OCI-LY1 (cell line): ENCODE results near the gene FCGBP.

Experiments used
- H2AFZ ChIP-seq: fragments of 200-600 bp; sonication (generic), shearing (Covaris generic); 2 replicates; pipeline ENCODE4 v1.6.0; 2014; ENCODE audit warnings: antibody characterized with exemption, mild to moderate bottlenecking, low read length
- H3F3A ChIP-seq: fragments of 200-600 bp; sonication (generic), shearing (Covaris generic); 2 replicates; pipeline ENCODE4 v1.6.0; 2014; ENCODE audit warnings: mild to moderate bottlenecking, antibody characterized with exemption, low read length, moderate library complexity; ENCODE audit not compliant: insufficient read depth
- H3K27ac ChIP-seq: fragments of 200-600 bp; sonication (generic); 2 replicates; pipeline ENCODE4 v1.5.1; 2014; ENCODE audit warnings: low read length, mixed run types, mild to moderate bottlenecking, low read depth; ENCODE audit not compliant: poor library complexity, severe bottlenecking
- H3K27me3 ChIP-seq: fragments of 200-600 bp; sonication (generic); 2 replicates; pipeline ENCODE4 v1.6.0; 2014; ENCODE audit warnings: antibody characterized with exemption, mild to moderate bottlenecking, low read length, moderate library complexity; ENCODE audit not compliant: insufficient read depth
- H3K36me3 ChIP-seq: fragments of 200-600 bp; sonication (generic); 2 replicates; pipeline ENCODE4 v1.6.1; 2014; ENCODE audit warnings: mild to moderate bottlenecking, antibody characterized with exemption, low read length, moderate library complexity, mixed read lengths; ENCODE audit not compliant: insufficient read depth
- H3K4me1 ChIP-seq: fragments of 200-600 bp; sonication (generic); 2 replicates; pipeline ENCODE4 v1.5.1; 2014; ENCODE audit warnings: mild to moderate bottlenecking, low read length, moderate library complexity; ENCODE audit not compliant: insufficient read depth, severe bottlenecking
- H3K4me2 ChIP-seq: fragments of 200-600 bp; sonication (generic), shearing (Covaris generic); 2 replicates; pipeline ENCODE4 v1.6.1; 2014; ENCODE audit warnings: low read length
- H3K4me3 ChIP-seq: fragments of 200-600 bp; sonication (generic); 2 replicates; pipeline ENCODE4 v1.5.1; 2014; ENCODE audit warnings: low read length, low read depth, mild to moderate bottlenecking, mixed read lengths; ENCODE audit not compliant: poor library complexity, severe bottlenecking
- H3K79me2 ChIP-seq: fragments of 200-600 bp; shearing (Covaris generic); 2 replicates; pipeline ENCODE4 v1.6.1; 2016; ENCODE audit warnings: mixed run types, low read length, mixed read lengths; ENCODE audit not compliant: insufficient read depth
- H3K9ac ChIP-seq: fragments of 200-600 bp; sonication (generic), shearing (Covaris generic); 2 replicates; pipeline ENCODE4 v1.6.1; 2014; ENCODE audit warnings: mild to moderate bottlenecking, low read length, mixed read lengths
- H3K9me2 ChIP-seq: fragments of 200-600 bp; sonication (generic), shearing (Covaris generic); 2 replicates; pipeline ENCODE4 v1.6.1; 2014; ENCODE audit warnings: low read depth, mild to moderate bottlenecking, low read length, mixed read lengths
- H3K9me3 ChIP-seq: fragments of 200-600 bp; shearing (Covaris generic); 2 replicates; pipeline ENCODE4 v1.6.1; 2014; ENCODE audit warnings: low read length, mixed read lengths
- H4K20me1 ChIP-seq: fragments of 200-600 bp; sonication (generic), shearing (Covaris generic); 2 replicates; pipeline ENCODE4 v1.6.0; 2016; ENCODE audit warnings: mild to moderate bottlenecking, low read length; ENCODE audit not compliant: insufficient read depth
- CTCF ChIP-seq: fragments of 200-600 bp; sonication (generic), shearing (Covaris generic); IDR thresholded peaks from 2 replicates; pipeline ENCODE4 v1.5.1; 2017; ENCODE audit warnings: mild to moderate bottlenecking, antibody characterized with exemption, low read length, moderate library complexity, mixed read lengths
- EZH2 ChIP-seq: fragments of 200-600 bp; sonication (generic), shearing (Covaris generic); IDR thresholded peaks from 2 replicates; pipeline ENCODE4 v1.8.0; 2017; ENCODE audit warnings: borderline replicate concordance, mixed run types, mild to moderate bottlenecking, antibody characterized with exemption, low read length, moderate library complexity, mixed read lengths

FCGBP gene

GRCh38 chr19:39916851-39917396, 17.5 kb downstream of the FCGBP start:
- H3K4me1 ChIP-seq: no peaks in the 10 kb centered on the region
- H3K79me2 ChIP-seq: no peaks in the 10 kb centered on the region
- no peak overlapping the region for H2AFZ ChIP-seq
- H3K27me3 ChIP-seq: no peaks in the 10 kb centered on the region
- H3K9ac ChIP-seq: no peak overlapping the region
- TF ChIP-seq CTCF (no peak), EZH2 (no peak)
- H3K4me3 ChIP-seq: no peak overlapping the region
- peaks cover 66% of the 10 kb centered on the region for H3K36me3 ChIP-seq
- no peak overlapping the region for H3K27ac ChIP-seq
- no peaks in the 10 kb centered on the region for H3K9me3 ChIP-seq
- H3K9me2 ChIP-seq: no peaks in the 10 kb centered on the region
- H4K20me1 ChIP-seq: no peaks in the 10 kb centered on the region
- H3F3A ChIP-seq: no peaks in the 10 kb centered on the region
- no peak overlapping the region for H3K4me2 ChIP-seq

GRCh38 chr19:39916236-39916635, 18.2 kb downstream of the FCGBP start:
- Histone ChIP-seq H3K9ac (no peak overlapping the region), H3K4me1 (no peaks in the 10 kb centered on the region)

GRCh38 chr19:39915848-39916215, 18.6 kb downstream of the FCGBP start:
- H3F3A ChIP-seq: no peaks in the 10 kb centered on the region
- H4K20me1 ChIP-seq: no peaks in the 10 kb centered on the region
- no peaks in the 10 kb centered on the region for H3K79me2 ChIP-seq
- TF ChIP-seq CTCF (no peak), EZH2 (no peak)
- no peak overlapping the region for H3K27ac ChIP-seq
- no peak overlapping the region for H3K4me3 ChIP-seq
- no peak overlapping the region for H3K9ac ChIP-seq
- H3K4me1 ChIP-seq: no peaks in the 10 kb centered on the region
- no peak overlapping the region for H3K4me2 ChIP-seq
- H3K9me3 ChIP-seq: no peaks in the 10 kb centered on the region
- H3K9me2 ChIP-seq: no peaks in the 10 kb centered on the region
- no peak overlapping the region for H2AFZ ChIP-seq
- H3K27me3 ChIP-seq: no peaks in the 10 kb centered on the region
- H3K36me3 ChIP-seq: peaks cover 60% of the 10 kb centered on the region

More at GRCh38 chr19:39916236-39916635, 18.2 kb downstream of the FCGBP start:
- H3K79me2 ChIP-seq: no peaks in the 10 kb centered on the region
- H3K27me3 ChIP-seq: no peaks in the 10 kb centered on the region
- TF ChIP-seq CTCF (no peak), EZH2 (no peak)
- no peaks in the 10 kb centered on the region for H3F3A ChIP-seq
- H3K4me2 ChIP-seq: no peak overlapping the region
- H2AFZ ChIP-seq: no peak overlapping the region
- H4K20me1 ChIP-seq: no peaks in the 10 kb centered on the region
- no peak overlapping the region for H3K4me3 ChIP-seq
- no peaks in the 10 kb centered on the region for H3K9me3 ChIP-seq
- H3K9me2 ChIP-seq: no peaks in the 10 kb centered on the region
- peaks cover 64% of the 10 kb centered on the region for H3K36me3 ChIP-seq
- H3K27ac ChIP-seq: no peak overlapping the region
